Hepatocyte (in vitro differentiated cells): ENCODE measurements around the gene TMEM98.
"Not testable (repeated sequence)": the region's sequence is repeated elsewhere in the genome, so short reads cannot be mapped to it uniquely, and the experiment has no call there.

Experiments used
- EZH2 ChIP-seq: fragments of 200-600 bp; sonication (generic); IDR thresholded peaks from 2 replicates; pipeline ENCODE4 v1.6.1; 2016; ENCODE audit warnings: antibody characterized with exemption, mild to moderate bottlenecking, borderline replicate concordance
- TF ChIP-seq, protein P1 (sequence below): fragments of 200-600 bp; sonication (generic); IDR thresholded peaks from 2 replicates; pipeline ENCODE4 v1.5.1; 2016; ENCODE audit warnings: antibody characterized with exemption, mild to moderate bottlenecking; ENCODE audit not compliant: poor library complexity

DNA sequence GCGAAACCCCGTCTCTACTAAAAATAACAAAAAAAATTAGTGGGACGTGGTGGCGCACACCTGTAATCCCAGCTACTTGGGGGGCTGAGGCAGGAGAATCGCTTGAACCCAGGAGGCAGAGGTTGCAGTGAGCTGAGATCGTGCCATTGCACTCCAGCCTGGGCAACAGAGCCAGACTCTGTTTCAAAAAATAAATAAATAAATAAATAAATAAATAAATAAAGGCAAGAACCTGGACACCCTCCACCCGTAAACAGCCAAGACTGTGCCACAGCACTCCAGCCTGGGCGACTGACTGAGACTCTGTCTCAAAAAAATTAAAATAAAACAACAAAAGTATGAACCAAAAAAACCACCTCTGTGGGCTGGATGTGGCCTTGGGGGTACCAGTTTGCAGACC, 1.2 kb upstream of the TMEM98 start:
- TF ChIP-seq, protein P1, sequence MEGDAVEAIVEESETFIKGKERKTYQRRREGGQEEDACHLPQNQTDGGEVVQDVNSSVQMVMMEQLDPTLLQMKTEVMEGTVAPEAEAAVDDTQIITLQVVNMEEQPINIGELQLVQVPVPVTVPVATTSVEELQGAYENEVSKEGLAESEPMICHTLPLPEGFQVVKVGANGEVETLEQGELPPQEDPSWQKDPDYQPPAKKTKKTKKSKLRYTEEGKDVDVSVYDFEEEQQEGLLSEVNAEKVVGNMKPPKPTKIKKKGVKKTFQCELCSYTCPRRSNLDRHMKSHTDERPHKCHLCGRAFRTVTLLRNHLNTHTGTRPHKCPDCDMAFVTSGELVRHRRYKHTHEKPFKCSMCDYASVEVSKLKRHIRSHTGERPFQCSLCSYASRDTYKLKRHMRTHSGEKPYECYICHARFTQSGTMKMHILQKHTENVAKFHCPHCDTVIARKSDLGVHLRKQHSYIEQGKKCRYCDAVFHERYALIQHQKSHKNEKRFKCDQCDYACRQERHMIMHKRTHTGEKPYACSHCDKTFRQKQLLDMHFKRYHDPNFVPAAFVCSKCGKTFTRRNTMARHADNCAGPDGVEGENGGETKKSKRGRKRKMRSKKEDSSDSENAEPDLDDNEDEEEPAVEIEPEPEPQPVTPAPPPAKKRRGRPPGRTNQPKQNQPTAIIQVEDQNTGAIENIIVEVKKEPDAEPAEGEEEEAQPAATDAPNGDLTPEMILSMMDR = not testable (repeated sequence)
- not testable (repeated sequence) for TF ChIP-seq EZH2
